K562 (cell line): ENCODE measurements around the gene ZNF775. TPM values are rescaled to one million over a fixed set of nuclear protein-coding genes. Genes with fewer than 3 reads are reported as not detected.

Source experiments
- BRD4 ChIP-seq: fragments of 200-600 bp; sonication (generic); IDR thresholded peaks from 2 replicates; pipeline ENCODE4 v1.6.1; 2017; ENCODE audit warnings: inconsistent platforms
- CBX5 ChIP-seq: IDR thresholded peaks from 2 replicates; pipeline ENCODE4 v1.6.1; 2014; ENCODE audit warnings: low read depth, borderline replicate concordance
- CCNT2 ChIP-seq: IDR thresholded peaks from 2 replicates; pipeline ENCODE4 v1.6.1; 2011; ENCODE audit warnings: borderline replicate concordance, low read depth, mild to moderate bottlenecking, moderate library complexity, mixed read lengths, low read length; ENCODE audit not compliant: insufficient read length; ENCODE audit errors: extremely low read depth
- HDAC2 ChIP-seq: fragments of 450-650 bp; IDR thresholded peaks from 2 replicates; pipeline ENCODE4 v1.6.1; 2016; ENCODE audit warnings: mild to moderate bottlenecking
- HDAC6 ChIP-seq: IDR thresholded peaks from 2 replicates; pipeline ENCODE4 v1.6.1; 2012; ENCODE audit warnings: low read depth, mild to moderate bottlenecking, control low read depth, inconsistent platforms, low read length, moderate library complexity
- KDM5B ChIP-seq: fragments of 200-600 bp; sonication (generic); IDR thresholded peaks from 2 replicates; pipeline ENCODE4 v1.6.1; 2012; ENCODE audit warnings: low read depth, mild to moderate bottlenecking, moderate library complexity, low read length, control low read depth, inconsistent platforms; ENCODE audit not compliant: insufficient replicate concordance
- L3MBTL2 ChIP-seq: fragments of 450-650 bp; IDR thresholded peaks from 2 replicates; pipeline ENCODE4 v1.6.1; 2016; ENCODE audit warnings: mild to moderate bottlenecking, moderate library complexity
- NONO ChIP-seq, 2 experiments: fragments of 200-400 bp in 1 of 2; fragments of 450-650 bp in 1 of 2; formaldehyde crosslinking in 1 of 2; IDR thresholded peaks; 2 replicates each; pipeline ENCODE4 v1.6.1; 2017; ENCODE audit warnings: low read depth in 2 of 2, mild to moderate bottlenecking in 2 of 2, moderate library complexity in 2 of 2, low read length in 1 of 2
- NR2C2 ChIP-seq, 2 experiments: fragments of 200-800 bp in 1 of 2; sonication (Bioruptor generic) in 1 of 2; sonication (generic) in 1 of 2; formaldehyde crosslinking in 1 of 2; IDR thresholded peaks; 2 replicates each; pipeline versions ENCODE4 v1.6.1 to v1.8.0; 2016 to 2022; ENCODE audit warnings: mild to moderate bottlenecking in 1 of 2, missing compliant biosample characterization in 1 of 2, missing genetic modification characterization in 1 of 2, missing genetic modification reagents in 1 of 2
- TBP ChIP-seq: optimal IDR thresholded peaks from 2 replicates; pipeline ENCODE3; 2011; ENCODE audit warnings: low read depth, low read length, improper control_type of control experiment
- TCF3 ChIP-seq: sonication (generic); formaldehyde crosslinking; IDR thresholded peaks from 2 replicates; pipeline ENCODE4 v1.4.0; 2020; ENCODE audit warnings: mild to moderate bottlenecking, missing genetic modification reagents
- TFAP4 ChIP-seq: sonication (generic); formaldehyde crosslinking; IDR thresholded peaks from 2 replicates; pipeline ENCODE4 v1.8.0; 2022; ENCODE audit warnings: missing genetic modification reagents, mild to moderate bottlenecking, moderate library complexity, borderline replicate concordance
- ZNF133 ChIP-seq: fragments of 250-450 bp; sonication (Bioruptor Pico); IDR thresholded peaks from 2 replicates; pipeline ENCODE4 v1.4.0; 2020; ENCODE audit warnings: mild to moderate bottlenecking
- polyA plus RNA-seq, 8 experiments: library from polyadenylated mRNA; depleted of rRNA in 4 of 8; stranded (reverse) in 5 of 8; unstranded in 3 of 8; fragments of >200 nt; fragmentation: Nextera tagmentation in 2 of 8; fragmentation: Illumina TruSeq in 1 of 8; extraction: Ambion mirVana in 2 of 8; extraction: Trizol in 1 of 8; gene quantifications; 2 replicates each; pipeline versions ENCODE4 v1.2.1 to v1.2.3, GENCODE V29; 2011 to 2014; ENCODE audit warnings: inconsistent platforms in 1 of 8, missing spikeins in 1 of 8
- total RNA-seq, 7 experiments: library from RNA; depleted of rRNA in 6 of 7; stranded (reverse); fragments of >200 nt in 6 of 7; fragmentation: Illumina TruSeq in 2 of 7; extraction: Trizol in 2 of 7; gene quantifications; 2 replicates each; pipeline versions ENCODE4 v1.2.1 to v1.2.3, GENCODE V29; 2011 to 2021; ENCODE audit warnings: low replicate concordance in 1 of 7
- TF ChIP-seq, protein P1 (sequence below): fragments of 450-650 bp; IDR thresholded peaks from 2 replicates; pipeline ENCODE4 v1.6.1; 2016; ENCODE audit warnings: mild to moderate bottlenecking
- TF ChIP-seq, protein P2 (sequence below): fragments of 450-650 bp; IDR thresholded peaks from 2 replicates; pipeline ENCODE4 v1.6.1; 2016; ENCODE audit warnings: low read depth, mild to moderate bottlenecking, moderate library complexity
- TF ChIP-seq, protein P3 (sequence below): fragments of 450-650 bp; formaldehyde crosslinking; IDR thresholded peaks from 2 replicates; pipeline ENCODE4 v1.4.0; 2022; ENCODE audit warnings: missing genetic modification characterization
- TF ChIP-seq, protein P4 (sequence below): sonication (generic); formaldehyde crosslinking; IDR thresholded peaks from 2 replicates; pipeline ENCODE4 v1.9.0; 2022; ENCODE audit warnings: mild to moderate bottlenecking, missing genetic modification reagents
- TF ChIP-seq, protein P5 (sequence below): fragments of 450-650 bp; IDR thresholded peaks from 2 replicates; pipeline ENCODE4 v1.6.1; 2016; ENCODE audit warnings: borderline replicate concordance

The ZNF775 gene
- total and polyA plus RNA-seq, 9 of the 15 experiments (the other 6 are each of a cell fraction or from before 2014, with no cell fraction given) = 0.04 to 18.7 (median 4.9) TPM

- TF ChIP-seq, protein P1, sequence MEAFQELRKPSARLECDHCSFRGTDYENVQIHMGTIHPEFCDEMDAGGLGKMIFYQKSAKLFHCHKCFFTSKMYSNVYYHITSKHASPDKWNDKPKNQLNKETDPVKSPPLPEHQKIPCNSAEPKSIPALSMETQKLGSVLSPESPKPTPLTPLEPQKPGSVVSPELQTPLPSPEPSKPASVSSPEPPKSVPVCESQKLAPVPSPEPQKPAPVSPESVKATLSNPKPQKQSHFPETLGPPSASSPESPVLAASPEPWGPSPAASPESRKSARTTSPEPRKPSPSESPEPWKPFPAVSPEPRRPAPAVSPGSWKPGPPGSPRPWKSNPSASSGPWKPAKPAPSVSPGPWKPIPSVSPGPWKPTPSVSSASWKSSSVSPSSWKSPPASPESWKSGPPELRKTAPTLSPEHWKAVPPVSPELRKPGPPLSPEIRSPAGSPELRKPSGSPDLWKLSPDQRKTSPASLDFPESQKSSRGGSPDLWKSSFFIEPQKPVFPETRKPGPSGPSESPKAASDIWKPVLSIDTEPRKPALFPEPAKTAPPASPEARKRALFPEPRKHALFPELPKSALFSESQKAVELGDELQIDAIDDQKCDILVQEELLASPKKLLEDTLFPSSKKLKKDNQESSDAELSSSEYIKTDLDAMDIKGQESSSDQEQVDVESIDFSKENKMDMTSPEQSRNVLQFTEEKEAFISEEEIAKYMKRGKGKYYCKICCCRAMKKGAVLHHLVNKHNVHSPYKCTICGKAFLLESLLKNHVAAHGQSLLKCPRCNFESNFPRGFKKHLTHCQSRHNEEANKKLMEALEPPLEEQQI = no peak
- TF ChIP-seq, protein P2, sequence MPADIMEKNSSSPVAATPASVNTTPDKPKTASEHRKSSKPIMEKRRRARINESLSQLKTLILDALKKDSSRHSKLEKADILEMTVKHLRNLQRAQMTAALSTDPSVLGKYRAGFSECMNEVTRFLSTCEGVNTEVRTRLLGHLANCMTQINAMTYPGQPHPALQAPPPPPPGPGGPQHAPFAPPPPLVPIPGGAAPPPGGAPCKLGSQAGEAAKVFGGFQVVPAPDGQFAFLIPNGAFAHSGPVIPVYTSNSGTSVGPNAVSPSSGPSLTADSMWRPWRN = 0 out of 2 replicates have a peak, but pooled peaks have one; percentile 11
- TF ChIP-seq TCF3 (CRISPR knock-in tag) (no peak), NR2C2 (CRISPR knock-in tag; IDR thresholded peaks at IDR 0.05) (no peak), NR2C2 (tag; IDR thresholded peaks at IDR 0.05) (0 out of 2 replicates have a peak, but pooled peaks have one; percentile 28), NONO (IDR thresholded peaks at IDR 0.05; ENCODE audit: low read depth in 2 of 2, low read length in 1 of 2) (peak; percentile 50 to 81; a peak in 3 of 4 replicates), CCNT2 (peak; percentile 9), HDAC6 (no peak), L3MBTL2 (no peak), BRD4 (0 out of 2 replicates have a peak, but pooled peaks have one; percentile 49), TFAP4 (CRISPR knock-in tag) (peak; percentile 94), CBX5 (no peak), KDM5B (peak; percentile 35), ZNF133 (CRISPR knock-in tag) (0 out of 2 replicates have a peak, but pooled peaks have one; percentile 37), TBP (peak; percentile 14), HDAC2 (0 out of 2 replicates have a peak, but pooled peaks have one; percentile 16)
- TF ChIP-seq, protein P3, sequence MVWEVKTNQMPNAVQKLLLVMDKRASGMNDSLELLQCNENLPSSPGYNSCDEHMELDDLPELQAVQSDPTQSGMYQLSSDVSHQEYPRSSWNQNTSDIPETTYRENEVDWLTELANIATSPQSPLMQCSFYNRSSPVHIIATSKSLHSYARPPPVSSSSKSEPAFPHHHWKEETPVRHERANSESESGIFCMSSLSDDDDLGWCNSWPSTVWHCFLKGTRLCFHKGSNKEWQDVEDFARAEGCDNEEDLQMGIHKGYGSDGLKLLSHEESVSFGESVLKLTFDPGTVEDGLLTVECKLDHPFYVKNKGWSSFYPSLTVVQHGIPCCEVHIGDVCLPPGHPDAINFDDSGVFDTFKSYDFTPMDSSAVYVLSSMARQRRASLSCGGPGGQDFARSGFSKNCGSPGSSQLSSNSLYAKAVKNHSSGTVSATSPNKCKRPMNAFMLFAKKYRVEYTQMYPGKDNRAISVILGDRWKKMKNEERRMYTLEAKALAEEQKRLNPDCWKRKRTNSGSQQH (CRISPR knock-in tag) = no peak
- TF ChIP-seq, protein P4, sequence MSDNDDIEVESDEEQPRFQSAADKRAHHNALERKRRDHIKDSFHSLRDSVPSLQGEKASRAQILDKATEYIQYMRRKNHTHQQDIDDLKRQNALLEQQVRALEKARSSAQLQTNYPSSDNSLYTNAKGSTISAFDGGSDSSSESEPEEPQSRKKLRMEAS (CRISPR knock-in tag) = peak; percentile 51
- TF ChIP-seq, protein P5, sequence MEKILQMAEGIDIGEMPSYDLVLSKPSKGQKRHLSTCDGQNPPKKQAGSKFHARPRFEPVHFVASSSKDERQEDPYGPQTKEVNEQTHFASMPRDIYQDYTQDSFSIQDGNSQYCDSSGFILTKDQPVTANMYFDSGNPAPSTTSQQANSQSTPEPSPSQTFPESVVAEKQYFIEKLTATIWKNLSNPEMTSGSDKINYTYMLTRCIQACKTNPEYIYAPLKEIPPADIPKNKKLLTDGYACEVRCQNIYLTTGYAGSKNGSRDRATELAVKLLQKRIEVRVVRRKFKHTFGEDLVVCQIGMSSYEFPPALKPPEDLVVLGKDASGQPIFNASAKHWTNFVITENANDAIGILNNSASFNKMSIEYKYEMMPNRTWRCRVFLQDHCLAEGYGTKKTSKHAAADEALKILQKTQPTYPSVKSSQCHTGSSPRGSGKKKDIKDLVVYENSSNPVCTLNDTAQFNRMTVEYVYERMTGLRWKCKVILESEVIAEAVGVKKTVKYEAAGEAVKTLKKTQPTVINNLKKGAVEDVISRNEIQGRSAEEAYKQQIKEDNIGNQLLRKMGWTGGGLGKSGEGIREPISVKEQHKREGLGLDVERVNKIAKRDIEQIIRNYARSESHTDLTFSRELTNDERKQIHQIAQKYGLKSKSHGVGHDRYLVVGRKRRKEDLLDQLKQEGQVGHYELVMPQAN = peak; percentile 68
These were observed 10.0 kb upstream of the ZNF775 start (continued) for GRCh38 chr7:150368884-150369747.
